ENCODE results near the gene PRDM15.
A peak's percentile ranks its signal among the peaks of the same experiment; 100 is the strongest.
"Not testable (repeated sequence)": the region's sequence is repeated elsewhere in the genome, so short reads cannot be mapped to it uniquely, and the experiment has no call there.

Gene PRDM15

GRCh38 chr21:41801321-41802197 is 77.6 kb downstream of the PRDM15 start:
- no peak for DNase-seq

GRCh38 chr21:41800425-41801320 is 78.5 kb downstream of the PRDM15 start:
- no peak for DNase-seq

- DNase-seq = no peak
These were observed 79.4 kb downstream of the PRDM15 start for GRCh38 chr21:41799763-41800162.

- no peak for DNase-seq
These were observed 80.8 kb downstream of the PRDM15 start for GRCh38 chr21:41798326-41798725.

- DNase-seq = no peak
These were observed 82.6 kb downstream of the PRDM15 start for GRCh38 chr21:41796476-41797080.

GRCh38 chr21:41795726-41796125 is 83.4 kb downstream of the PRDM15 start:
- DNase-seq = no peak

GRCh38 chr21:41794600-41794999 is 84.5 kb downstream of the PRDM15 start:
- no peak for DNase-seq

GRCh38 chr21:41792711-41793110 is 86.4 kb downstream of the PRDM15 start:
- no peak for DNase-seq

- no peak for DNase-seq
These were observed 92.6 kb downstream of the PRDM15 start for GRCh38 chr21:41786509-41786987.

- not testable (repeated sequence) for DNase-seq
These were observed 93.9 kb downstream of the PRDM15 start for GRCh38 chr21:41785262-41785661.

GRCh38 chr21:41784456-41785102 is 94.6 kb downstream of the PRDM15 start:
- no peak for DNase-seq

GRCh38 chr21:41783476-41784180 is 95.5 kb downstream of the PRDM15 start:
- peak; percentile 29 for DNase-seq

GRCh38 chr21:41781050-41781410 is 98.1 kb downstream of the PRDM15 start:
- no peak for DNase-seq

GRCh38 chr21:41780337-41781049 is 98.7 kb downstream of the PRDM15 start:
- DNase-seq = no peak

- peak; percentile 56 for DNase-seq
These were observed 99.5 kb downstream of the PRDM15 start for GRCh38 chr21:41779659-41780058.

GRCh38 chr21:41778930-41779600 is 100.1 kb downstream of the PRDM15 start:
- peak; percentile 56 for DNase-seq

- DNase-seq = peak; percentile 53
These were observed 101.0 kb downstream of the PRDM15 start for GRCh38 chr21:41777951-41778815.

GRCh38 chr21:41776778-41777177 is 102.4 kb downstream of the PRDM15 start:
- no peak for DNase-seq

GRCh38 chr21:41775149-41775472 is 104.0 kb downstream of the PRDM15 start:
- DNase-seq = no peak
